GM18508 (cell line): ENCODE data around the gene ASIC3.
"Not testable (repeated sequence)": the region's sequence is repeated elsewhere in the genome, so short reads cannot be mapped to it uniquely, and the experiment has no call there.

Experiments used
- ATAC-seq: cut with Tn5 transposase; IDR thresholded peaks from one replicate; pipeline ENCODE4 v1.9.1; 2021; ENCODE audit warnings: moderate number of reproducible peaks; ENCODE audit not compliant: insufficient read depth, unreplicated experiment

ASIC3 gene

GRCh38 chr7:151013356-151013732 is 35.0 kb upstream of the ASIC3 start:
- no peak for ATAC-seq

- no peak for ATAC-seq
Observed at GRCh38 chr7:151013733-151014497, 34.4 kb upstream of the ASIC3 start.

- no peak for ATAC-seq
Observed at GRCh38 chr7:151014950-151015349, 33.4 kb upstream of the ASIC3 start.

- ATAC-seq = no peak
Observed at GRCh38 chr7:151015967-151016366, 32.4 kb upstream of the ASIC3 start.

- ATAC-seq = no peak
Observed at GRCh38 chr7:151016505-151016904, 31.8 kb upstream of the ASIC3 start.

- ATAC-seq = no peak
Observed at GRCh38 chr7:151016942-151017341, 31.4 kb upstream of the ASIC3 start.

GRCh38 chr7:151017370-151017952 is 30.9 kb upstream of the ASIC3 start:
- no peak for ATAC-seq

- ATAC-seq = no peak
Observed at GRCh38 chr7:151017953-151018420, 30.3 kb upstream of the ASIC3 start.

GRCh38 chr7:151018421-151019129 is 29.8 kb upstream of the ASIC3 start:
- no peak for ATAC-seq

- ATAC-seq = no peak
Observed at GRCh38 chr7:151019130-151019447, 29.2 kb upstream of the ASIC3 start.

GRCh38 chr7:151020231-151020630 is 28.1 kb upstream of the ASIC3 start:
- ATAC-seq = no peak

GRCh38 chr7:151023232-151023631 is 25.1 kb upstream of the ASIC3 start:
- ATAC-seq = no peak

GRCh38 chr7:151024435-151025056 is 23.8 kb upstream of the ASIC3 start, which contains the start of gene ATG9B:
TSS of gene ATG9B (minus strand) at chr7:151024494. CDS start at chr7:151024423, 71 bp downstream.
- ATAC-seq = no peak

GRCh38 chr7:151025924-151026671 is 22.2 kb upstream of the ASIC3 start:
- no peak for ATAC-seq

GRCh38 chr7:151026771-151027727 is 21.3 kb upstream of the ASIC3 start:
- not testable (repeated sequence) for ATAC-seq

- ATAC-seq = not testable (repeated sequence)
Observed at GRCh38 chr7:151027728-151028130, 20.6 kb upstream of the ASIC3 start.

GRCh38 chr7:151028131-151028947 is 20.0 kb upstream of the ASIC3 start, which contains the start of gene ABCB8:
TSS of gene ABCB8 (plus strand) at chr7:151028450. CDS start at chr7:151028516, 66 bp downstream.
- ATAC-seq = peak; percentile 93

GRCh38 chr7:151028948-151029501 is 19.3 kb upstream of the ASIC3 start:
- no peak for ATAC-seq
